ENCODE results near the gene FN1.
A peak's percentile ranks its signal among the peaks of the same experiment; 100 is the strongest.

FN1 gene

DNA sequence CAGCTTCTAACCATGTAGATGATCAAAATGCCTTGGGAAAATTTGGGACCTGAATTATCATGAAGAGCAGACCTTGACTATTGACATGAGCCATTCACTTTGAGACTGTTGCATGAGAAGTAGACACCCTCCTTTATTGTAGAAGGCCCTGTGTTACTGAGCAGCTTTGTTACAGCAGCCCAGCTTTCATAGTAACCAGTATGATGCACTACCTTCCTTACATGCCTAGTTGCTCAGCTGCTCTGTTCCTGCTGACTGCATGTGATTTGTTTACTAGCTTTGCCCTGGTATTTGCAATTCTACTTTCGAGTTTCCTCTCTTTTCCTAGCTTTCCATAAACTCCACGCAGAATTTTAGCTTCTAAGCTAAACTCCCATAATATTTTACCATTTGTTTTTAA, 11.2 kb upstream of the FN1 start:
- no peak for DNase-seq (ENCODE audit: low read depth)
- no peak overlapping the region for H3K4me3 ChIP-seq (ENCODE audit: low read depth, low read length)

DNA sequence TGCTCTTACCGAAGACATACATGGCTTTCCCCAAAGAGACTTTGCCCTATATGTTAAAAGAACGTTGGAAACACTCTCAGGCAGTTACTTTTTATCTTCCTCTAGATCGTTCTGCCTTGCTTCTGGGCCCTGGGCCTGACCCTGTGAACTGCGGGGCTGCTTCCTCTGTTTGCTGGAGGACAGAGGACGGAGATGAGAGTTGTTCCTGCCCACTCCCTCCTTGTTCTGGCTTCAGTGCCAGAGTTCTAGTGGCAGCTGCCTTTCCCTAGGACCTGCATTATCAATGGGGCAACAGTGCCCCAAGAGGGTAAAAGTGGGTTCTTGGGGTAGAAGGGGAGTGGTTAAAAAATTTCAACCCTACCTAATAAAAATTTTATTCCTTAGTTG, 6.5 kb upstream of the FN1 start:
- DNase-seq (ENCODE audit: low read depth) = no peak
- H3K4me3 ChIP-seq (ENCODE audit: low read depth, low read length) = no peak overlapping the region

DNA sequence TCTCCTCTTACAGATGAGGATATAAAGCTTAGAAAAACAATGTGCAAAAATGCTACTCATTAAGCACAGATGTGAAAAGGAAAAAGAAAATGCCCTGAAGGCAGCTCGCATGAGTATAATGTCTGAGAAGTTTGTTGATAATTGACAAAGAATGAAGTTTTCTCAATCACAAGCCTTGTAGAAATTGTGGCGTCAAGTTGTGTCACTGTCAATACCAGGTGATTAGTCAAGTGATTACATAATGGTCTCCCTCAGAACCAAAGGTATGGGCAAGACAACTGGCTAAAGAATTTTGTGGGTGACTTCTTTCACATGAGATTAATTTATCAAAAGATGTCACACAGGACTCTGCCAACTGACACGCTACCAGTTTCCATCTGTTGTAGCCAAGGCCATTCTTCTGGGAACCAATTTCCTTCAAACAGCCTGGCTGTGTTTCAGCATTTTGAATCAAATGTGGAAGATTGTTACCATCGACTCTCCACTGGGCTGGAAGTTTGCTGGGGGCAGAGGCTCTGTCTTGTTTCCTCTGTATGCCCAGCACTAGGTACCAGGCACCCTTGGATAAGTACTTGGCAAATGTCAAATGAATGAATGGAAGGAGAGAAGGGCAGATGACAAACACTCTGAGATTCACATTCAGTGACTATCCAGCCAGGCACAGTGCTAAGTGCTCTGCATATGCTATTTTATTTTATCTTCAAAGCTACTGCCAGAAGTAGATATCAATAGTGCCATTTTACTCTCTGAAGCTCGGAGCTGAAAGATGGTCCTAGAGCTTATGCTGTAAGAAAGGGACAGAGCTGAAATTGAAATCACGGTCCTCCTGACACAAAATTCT, 5.9 kb upstream of the FN1 start:
- H3K4me3 ChIP-seq (ENCODE audit: low read depth, low read length) = no peak overlapping the region
- no peak for DNase-seq (ENCODE audit: low read depth)

DNA sequence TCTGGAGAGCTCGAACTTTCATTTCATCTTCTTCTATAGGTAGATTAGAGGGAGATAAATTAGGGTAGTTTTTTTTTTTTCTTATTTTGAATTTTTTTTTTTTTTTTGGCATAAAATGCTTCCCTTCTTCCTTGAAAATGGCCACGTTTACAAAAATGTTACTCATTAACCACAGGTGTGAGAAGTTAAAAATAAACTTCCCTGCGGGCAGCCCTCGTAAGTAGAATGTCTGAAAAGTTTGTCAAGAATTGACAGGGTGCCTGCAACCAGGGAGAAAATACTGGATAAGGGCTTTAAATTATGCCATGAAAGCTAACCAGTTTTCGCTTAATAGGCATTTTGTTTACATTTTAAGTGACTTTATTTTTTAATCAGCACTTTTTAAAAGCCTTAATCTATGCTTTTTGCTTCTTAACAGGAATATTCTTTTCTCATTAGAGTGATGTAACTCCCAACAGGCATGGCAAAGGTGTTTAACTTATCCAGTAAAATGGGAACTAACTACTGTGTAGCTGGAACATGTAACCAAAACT, 4.2 kb upstream of the FN1 start:
- H3K4me3 ChIP-seq (ENCODE audit: low read depth, low read length) = no peak overlapping the region
- no peak for DNase-seq (ENCODE audit: low read depth)

DNA sequence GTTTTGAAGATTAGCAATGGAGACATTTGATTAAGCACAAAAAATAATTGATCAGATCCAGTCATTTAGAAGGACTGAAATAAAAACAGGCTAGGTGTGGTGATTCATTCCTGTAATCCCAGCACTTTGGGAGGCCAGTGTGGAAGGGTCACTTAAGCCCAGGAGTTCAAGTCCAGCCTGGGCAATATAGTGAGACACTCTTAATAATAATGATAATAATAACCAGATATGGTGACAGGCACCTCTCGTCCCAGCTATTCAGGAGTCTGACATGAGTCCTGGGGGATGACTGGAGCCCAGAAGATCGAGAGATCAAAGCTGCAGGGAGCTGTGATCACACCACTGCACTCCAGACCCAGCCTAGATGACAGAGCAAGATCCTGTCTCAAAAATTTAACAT, 3.5 kb upstream of the FN1 start:
- H3K4me3 ChIP-seq (ENCODE audit: low read depth, low read length) = no peak overlapping the region
- no peak for DNase-seq (ENCODE audit: low read depth)

DNA sequence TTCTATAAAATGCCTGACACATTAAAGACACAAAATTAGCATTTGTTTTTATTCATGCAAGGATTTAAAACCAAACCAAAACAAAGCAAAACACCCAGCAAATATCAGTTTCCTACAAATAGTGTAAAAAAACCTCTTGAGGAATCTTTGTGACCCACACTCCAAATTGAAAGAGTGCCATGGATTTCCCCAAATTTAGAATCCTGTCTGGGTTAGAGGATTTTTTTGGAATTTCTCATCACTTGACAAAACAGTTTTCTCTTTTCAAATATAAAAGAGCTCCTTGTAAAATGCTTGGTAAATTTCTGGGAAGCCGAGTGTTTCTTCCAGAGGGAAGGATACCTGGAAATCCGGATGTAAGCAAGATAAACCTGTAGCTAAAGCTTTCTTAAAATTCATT, 1.7 kb upstream of the FN1 start:
- no peak for DNase-seq (ENCODE audit: low read depth)
- H3K4me3 ChIP-seq (ENCODE audit: low read depth, low read length) = peak overlapping the region; percentile 61

DNA sequence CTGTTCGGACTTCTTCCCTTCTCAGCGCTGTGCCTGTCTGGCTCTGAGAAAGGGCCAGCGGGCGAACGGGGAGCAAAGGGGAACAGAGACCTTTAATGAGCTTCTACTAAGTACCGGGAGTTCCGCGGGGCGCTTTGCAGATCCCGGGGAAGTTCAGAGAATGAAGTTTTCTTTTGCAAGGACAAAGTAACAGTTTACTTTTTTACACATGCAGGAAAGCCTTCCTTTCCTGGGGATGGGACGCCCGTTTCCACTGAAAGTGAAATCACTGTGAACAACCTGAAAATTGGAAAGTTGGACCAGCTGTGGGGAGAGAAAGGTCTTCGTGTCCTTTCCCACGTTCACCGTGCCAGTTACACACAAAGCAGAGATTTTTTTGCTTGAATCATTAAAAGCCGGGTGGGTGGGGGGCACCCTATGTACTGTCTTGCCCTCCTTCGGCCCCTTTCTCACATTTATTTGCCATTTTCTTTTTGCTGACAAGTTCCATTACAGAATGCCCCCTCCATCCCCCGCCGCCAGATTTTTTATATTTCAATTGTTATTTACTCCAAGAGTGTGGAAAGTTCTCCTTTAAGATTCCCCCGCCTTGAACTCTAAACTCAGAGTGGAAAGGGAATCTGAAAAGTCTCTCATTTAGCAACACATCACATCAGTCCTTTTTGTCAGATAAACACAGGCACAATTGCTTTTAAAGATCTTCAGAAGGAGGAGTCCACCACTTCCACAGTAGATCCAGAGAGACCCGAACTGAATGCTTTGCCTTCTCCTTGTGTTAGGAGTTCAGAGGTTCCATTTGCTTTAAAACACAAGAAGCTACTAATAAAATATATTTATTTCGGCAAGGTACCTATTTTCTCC, 1.1 kb upstream of the FN1 start:
- peak overlapping the region; percentile 61 for H3K4me3 ChIP-seq (ENCODE audit: low read depth, low read length)
- no peak for DNase-seq (ENCODE audit: low read depth)

DNA sequence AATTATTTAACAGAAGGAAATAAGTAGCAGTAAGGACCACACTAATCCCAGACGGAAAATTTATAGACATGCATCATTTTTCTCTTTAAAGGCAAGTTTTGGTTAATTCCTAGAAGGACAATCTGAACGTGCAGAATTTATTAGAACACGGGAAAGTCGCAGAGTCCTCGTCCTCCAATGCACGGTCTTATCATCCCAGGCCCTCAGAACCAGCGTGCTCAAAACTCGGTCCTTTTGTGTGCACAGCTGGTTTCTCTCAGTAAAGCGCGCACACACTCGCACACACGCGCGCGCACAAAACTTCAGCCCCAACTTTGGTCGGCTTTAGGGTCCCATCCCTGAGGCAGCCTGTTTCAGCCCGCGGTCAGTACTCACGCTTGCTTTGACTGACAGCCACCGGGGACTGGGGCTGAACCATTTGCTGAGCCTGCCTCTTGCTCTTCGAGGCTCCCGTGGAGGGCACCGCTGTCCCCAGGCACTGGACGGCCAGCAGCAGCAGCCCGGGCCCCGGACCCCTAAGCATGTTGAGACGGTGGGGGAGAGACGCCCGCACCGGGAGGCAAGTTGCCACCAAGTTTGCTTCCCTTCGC, 493 bp downstream of the FN1 start:
- no peak for DNase-seq (ENCODE audit: low read depth)

DNA sequence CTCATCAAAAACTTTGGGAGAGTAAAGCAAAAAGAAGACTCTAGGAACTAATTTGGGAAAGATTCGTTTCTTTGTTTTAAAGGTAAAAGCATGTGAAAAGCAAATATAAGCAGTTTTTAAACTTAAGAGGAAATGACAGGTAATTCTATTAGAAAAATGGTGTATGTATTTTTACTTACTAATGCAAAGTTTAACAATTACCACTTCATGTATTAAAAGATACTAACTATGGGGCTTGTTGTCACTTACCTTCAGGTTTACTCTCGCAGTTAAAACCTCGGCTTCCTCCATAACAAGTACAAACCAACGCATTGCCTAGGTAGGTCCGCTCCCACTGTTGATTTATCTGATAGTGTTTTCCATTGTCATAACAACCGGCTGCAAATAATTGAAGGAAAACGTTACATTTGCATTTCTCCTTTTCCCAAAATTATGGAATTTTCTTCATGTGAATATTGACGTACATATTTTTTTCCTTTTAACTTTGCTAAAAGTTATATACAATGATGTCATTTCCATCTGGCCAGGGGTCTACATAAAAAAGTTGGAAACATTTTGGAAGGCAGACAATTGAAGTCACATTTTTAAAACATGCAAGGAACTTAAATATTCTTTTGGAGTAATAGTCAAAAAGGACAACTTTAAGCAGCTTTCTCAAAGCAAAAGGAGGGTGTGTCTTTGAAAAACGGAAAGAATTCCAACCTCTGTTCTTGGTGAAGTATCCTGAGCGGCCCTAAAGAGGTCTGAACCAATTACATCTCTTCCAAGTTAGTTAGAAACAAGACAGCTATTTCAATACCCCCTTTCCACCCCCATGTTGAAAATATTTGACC, 1.2 kb downstream of the FN1 start:
- DNase-seq (ENCODE audit: low read depth) = no peak
- H3K4me3 ChIP-seq (ENCODE audit: low read depth, low read length) = peak overlapping the region; percentile 58

More for the DNA sequence above, 493 bp downstream of the FN1 start:
- peak overlapping the region; percentile 58 for H3K4me3 ChIP-seq (ENCODE audit: low read depth, low read length)

DNA sequence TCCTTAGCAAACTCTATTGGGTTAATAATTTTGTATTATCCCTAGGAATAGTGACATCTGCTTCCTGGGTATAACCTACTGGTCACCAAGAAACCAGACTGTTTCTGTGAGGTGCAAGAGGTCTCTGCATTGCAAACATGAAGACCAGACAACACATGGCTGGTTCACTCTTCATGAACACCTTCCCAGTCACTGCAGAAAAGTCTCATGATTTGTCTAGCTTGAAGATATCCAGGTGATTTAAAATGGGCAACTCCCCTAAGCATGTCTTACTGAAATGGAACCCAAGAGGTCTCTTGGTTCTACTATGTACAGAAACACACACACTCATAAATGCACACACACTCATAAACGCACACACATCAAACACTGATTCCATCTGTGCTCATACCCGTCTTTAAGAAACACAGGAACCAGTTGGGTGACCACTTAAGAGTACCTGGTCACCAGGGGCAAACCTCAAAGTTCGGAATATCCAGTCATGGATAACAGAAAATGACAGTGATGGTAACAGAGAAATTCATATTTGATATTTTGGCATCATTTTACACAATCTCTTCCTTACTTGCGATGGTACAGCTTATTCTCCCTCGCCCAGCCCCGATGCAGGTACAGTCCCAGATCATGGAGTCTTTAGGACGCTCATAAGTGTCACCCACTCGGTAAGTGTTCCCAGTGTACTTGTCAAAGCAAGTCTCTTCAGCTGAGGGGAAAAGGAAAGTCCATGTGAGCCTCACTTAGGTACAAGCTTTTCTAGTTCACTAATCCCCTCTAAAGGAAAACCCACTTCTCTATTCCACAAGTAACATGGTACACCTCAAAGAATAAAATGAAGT, 2.9 kb downstream of the FN1 start:
- no peak for DNase-seq (ENCODE audit: low read depth)
- H3K4me3 ChIP-seq (ENCODE audit: low read depth, low read length) = peak overlapping the region; percentile 58

DNA sequence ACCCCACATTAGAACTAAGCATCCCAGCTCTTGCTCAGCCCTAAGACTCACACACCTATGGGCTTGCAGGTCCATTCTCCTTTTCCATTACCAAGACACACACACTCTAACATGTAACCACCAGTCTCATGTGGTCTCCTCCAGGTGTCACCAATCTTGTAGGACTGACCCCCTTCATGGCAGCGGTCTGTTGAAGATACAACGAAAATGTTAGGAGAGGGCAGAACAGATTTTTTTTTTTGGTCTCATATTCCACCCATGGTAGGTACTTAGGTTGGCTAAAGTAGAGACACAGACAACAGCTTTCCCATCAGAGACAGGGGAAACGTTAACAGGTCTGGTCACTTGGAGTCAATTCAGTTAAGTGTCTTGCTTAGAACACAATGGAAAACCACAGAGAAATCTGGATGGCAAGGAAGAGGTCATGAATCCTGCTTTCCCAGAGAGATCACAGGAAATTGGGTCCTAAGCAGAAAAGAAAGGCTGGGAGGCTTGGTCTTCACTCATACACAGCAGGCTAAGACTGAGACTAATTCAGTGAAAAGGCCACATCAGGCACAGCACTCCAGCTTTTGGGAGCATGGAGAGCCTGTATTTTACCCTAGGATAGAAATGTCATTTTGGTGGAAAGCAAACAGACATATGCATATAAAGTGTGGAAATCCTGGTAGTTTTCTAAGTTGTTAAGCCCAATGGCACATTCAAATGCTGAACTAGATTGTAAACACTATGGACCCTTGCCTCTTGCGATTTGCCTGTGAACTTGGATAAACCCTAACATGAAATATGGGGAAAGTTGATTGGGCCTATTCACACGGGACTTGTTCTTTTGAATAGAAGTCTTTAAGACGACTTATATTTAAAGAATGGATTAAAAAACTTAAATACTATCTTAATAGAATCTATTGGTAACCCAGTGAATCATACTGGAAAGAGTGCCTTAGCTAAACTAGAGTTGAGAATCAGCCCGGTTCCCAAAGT, 3.8 kb downstream of the FN1 start:
- H3K4me3 ChIP-seq (ENCODE audit: low read depth, low read length) = peak overlapping the region; percentile 58
- no peak for DNase-seq (ENCODE audit: low read depth)

DNA sequence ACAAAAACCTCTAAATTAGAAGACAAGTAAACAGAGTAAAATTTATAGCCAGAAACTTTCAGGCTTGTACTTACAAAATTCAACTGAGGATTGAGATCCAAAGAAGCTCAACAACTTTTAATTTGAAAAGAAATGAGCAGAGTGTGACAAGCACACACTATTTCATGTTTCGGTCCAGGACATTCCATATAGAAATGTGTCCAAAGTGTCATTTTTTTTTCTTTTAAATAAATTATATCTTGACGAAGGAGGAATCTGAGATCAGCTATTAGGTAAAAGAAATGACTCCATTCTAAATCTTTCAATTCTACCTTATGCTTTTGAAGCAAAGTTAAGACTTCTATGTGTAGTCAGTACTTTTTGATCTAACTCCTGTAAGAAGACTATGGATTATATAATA, 4.6 kb downstream of the FN1 start:
- no peak for DNase-seq (ENCODE audit: low read depth)
- peak overlapping the region; percentile 58 for H3K4me3 ChIP-seq (ENCODE audit: low read depth, low read length)

DNA sequence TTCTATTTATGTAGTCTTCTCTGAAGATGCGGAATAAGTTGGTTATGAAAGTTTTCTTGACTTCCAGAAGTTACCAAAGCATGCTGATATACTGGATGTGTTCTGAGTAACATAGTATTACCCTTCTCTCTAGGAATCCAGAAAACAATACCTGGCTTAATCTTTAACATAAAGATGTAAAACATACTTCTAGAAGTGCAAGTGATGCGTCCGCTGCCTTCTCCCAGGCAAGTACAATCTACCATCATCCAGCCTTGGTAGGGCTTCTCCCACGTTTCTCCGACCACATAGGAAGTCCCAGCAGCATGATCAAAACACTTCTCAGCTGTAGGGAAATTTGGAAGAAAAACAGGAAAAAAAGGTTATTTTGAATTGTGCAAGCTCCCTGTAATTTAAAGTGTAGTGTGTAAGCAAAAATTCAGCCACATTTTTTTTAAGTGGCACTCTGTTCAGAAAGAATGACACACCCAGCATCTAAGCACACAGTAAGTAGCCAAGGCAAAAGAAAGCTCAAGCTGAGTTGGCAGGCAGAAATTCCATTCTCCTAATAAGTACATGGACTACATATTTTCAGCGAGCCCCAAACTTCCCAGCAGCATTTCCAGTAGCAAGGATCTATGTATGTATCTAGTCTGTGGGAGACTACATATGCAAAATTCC, 5.2 kb downstream of the FN1 start:
- H3K4me3 ChIP-seq (ENCODE audit: low read depth, low read length) = peak overlapping the region; percentile 58
- no peak for DNase-seq (ENCODE audit: low read depth)

DNA sequence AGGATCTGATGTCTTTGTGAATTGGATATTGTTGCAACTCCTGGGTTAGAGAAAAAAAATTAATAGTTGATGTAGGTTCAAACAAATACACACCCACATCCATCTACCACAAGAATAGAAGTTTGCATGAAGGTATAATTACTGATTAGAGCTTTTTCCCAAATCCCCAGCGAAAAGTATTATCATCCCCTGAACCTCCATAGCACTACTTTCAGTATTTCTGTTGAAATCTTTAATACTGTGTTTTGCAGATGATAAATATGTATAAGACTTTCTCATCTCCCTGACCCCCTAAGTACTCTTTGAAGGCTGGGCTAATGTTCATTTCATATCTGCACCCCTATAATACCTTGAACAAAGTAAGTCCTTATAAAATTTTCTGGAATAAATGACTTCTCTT, 6.4 kb downstream of the FN1 start:
- no peak for DNase-seq (ENCODE audit: low read depth)
- H3K4me3 ChIP-seq (ENCODE audit: low read depth, low read length) = peak overlapping the region; percentile 58

DNA sequence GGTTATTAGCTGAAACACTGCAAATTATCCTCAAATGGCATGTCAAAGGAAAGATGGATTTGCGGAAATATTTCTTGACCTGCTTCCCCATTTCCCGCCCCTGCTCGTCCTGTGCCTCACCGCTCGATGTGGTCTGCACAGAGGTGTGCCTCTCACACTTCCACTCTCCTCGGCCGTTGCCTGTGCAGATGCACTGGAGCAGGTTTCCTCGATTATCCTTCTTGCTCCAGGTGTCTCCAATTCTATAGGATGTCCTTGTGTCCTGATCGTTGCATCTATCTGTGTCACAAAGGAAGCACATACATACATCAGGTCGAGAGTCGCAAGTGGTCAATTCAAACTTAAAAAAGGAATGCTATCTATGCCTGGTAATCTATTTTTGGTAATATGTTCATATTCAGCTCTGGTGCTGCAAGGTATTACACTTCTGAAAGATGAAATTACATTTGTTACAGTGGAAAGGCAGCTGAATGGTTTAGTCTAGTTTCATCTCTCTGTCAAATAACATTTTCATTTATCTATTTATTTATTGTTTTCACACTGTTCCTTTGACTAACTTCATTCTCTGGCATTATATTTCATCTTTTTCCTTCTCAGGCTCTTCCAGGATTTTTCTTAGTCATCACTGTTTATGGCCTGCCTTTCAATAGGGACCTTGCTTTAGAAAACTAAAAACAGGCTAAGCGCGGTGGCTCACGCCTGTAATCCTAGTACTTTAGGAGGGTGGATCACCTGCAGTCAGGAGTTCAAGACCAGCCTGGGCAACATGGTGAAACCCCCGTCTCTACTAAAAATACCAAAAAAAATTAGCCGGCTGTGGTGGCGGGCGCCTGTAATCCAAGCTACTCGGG, 7.6 kb downstream of the FN1 start:
- peak overlapping the region; percentile 58 for H3K4me3 ChIP-seq (ENCODE audit: low read depth, low read length)
- no peak for DNase-seq (ENCODE audit: low read depth)

DNA sequence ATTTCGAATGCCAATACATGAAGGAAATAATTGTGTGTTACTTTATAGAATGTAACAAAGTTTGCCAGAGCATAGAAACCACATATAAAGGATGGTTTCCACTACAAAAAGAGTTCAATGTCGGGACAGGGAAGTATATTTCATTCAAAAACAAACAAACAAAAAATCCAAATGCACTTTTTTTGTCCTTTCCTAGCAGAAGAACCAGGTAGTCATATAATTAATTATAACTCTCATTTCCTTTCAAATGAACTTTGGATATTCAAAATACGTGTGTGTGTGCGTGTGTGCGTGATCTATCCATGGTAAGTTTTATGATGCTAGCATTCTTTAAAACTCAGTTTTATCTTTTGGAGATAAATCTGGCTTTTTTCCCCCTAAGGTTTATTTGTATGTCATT, 8.3 kb downstream of the FN1 start:
- H3K4me3 ChIP-seq (ENCODE audit: low read depth, low read length) = peak overlapping the region; percentile 58
- no peak for DNase-seq (ENCODE audit: low read depth)

Data from skeletal muscle cell (primary cell).